ENCODE results near the gene POU5F1.

DNA sequence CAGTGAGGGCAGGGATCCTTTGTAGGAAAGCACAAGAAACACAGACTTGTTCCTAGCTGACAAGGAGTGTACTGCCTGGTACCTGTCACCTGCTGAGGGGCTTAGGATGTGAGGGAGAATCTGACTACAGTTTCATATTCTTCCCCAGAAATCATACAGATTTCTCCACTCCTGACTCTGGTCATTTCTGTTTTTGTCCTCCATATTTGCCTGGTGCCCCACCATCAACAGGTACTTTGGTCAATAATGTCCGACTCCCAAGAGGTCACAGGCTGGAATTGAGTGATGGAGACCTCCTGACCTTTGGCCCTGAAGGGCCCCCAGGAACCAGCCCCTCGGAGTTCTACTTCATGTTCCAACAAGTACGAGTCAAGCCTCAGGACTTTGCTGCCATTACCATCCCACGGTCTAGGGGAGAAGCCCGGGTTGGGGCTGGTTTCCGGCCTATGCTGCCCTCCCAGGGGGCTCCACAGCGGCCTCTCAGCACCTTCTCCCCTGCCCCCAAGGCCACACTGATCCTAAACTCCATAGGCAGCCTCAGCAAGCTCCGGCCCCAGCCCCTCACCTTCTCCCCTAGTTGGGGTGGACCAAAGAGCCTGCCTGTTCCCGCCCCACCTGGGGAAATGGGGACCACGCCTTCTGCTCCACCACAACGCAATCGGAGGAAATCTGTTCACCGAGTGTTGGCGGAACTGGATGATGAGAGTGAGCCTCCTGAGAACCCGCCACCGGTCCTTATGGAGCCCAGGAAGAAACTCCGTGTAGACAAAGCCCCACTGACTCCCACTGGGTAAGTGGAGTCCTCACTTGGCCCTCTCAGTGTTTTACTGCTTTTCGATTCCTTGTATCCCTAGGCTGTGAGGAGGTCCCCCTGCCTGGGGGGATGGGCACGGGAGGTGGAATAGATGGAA lies 9.0 kb downstream of the POU5F1 start:
- TF ChIP-seq POLR2A (IDR thresholded peaks at IDR 0.05; ENCODE audit: low read depth, low read length) (no peak), POLR2AphosphoS5 (IDR thresholded peaks at IDR 0.05; ENCODE audit: low read depth, low read length) (no peak), TAF1 (IDR thresholded peaks at IDR 0.05; ENCODE audit: borderline replicate concordance, low read depth, low read length) (no peak)
